SU-DHL-6 (cell line): ENCODE results near the gene PPEF2.
"Not testable (repeated sequence)": the region's sequence is repeated elsewhere in the genome, so short reads cannot be mapped to it uniquely, and the experiment has no call there.

Experiments used
- CTCF ChIP-seq: fragments of 200-600 bp; sonication (generic); IDR thresholded peaks from one replicate; pipeline ENCODE4 v1.5.1; 2017; ENCODE audit warnings: antibody characterized with exemption, mild to moderate bottlenecking, low read length, moderate library complexity; ENCODE audit not compliant: insufficient read depth, poor library complexity, severe bottlenecking
- EZH2phosphoT487 ChIP-seq: fragments of 200-600 bp; sonication (generic), shearing (Covaris generic); conservative IDR thresholded peaks from 2 replicates; pipeline ENCODE4 v1.6.1; 2018; ENCODE audit warnings: mild to moderate bottlenecking, antibody characterized with exemption, low read length, moderate library complexity, mixed read lengths

GRCh38 chr4:75910831-75911230, 8.6 kb upstream of the PPEF2 start:
- not testable (repeated sequence) for TF ChIP-seq CTCF, EZH2phosphoT487
